PC-9 (cell line): ENCODE data around the gene GBGT1. TPM values are rescaled to one million over a fixed set of nuclear protein-coding genes. Genes with fewer than 3 reads are reported as not detected.
A peak's percentile ranks its signal among the peaks of the same experiment; 100 is the strongest.

Experiments
- BruUV-seq: library from RNA; stranded (reverse); fragments of 400-500 nt; replicated peaks from 2 replicates; lab custom pipeline; 2021; lab: Mats Ljungman, UMichigan
- CTCF ChIA-PET: fragments of 300-600 bp; sonication (Branson Sonifier 250); formaldehyde crosslinking; loops from one replicate; lab custom pipeline; 2022; ENCODE audit warnings: antibody characterized with exemption; lab: Charles Lee
- POLR2A ChIA-PET: fragments of 300-600 bp; sonication (Branson Sonifier 250); formaldehyde crosslinking; loops from one replicate; lab custom pipeline; 2022; ENCODE audit warnings: antibody characterized with exemption; ENCODE audit not compliant: unreplicated experiment; lab: Charles Lee
- DNase-seq, 2 experiments: peaks; one replicate each; pipeline versions ENCODE4 v3.0.0 to v3.0.0-alpha.2; 2015 to 2022; ENCODE audit warnings: mixed read lengths in 1 of 2
- H2AFZ ChIP-seq: fragments of 200-600 bp; sonication (generic); 2 replicates; pipeline ENCODE4 v1.8.1; 2017; ENCODE audit warnings: antibody characterized with exemption
- H3F3A ChIP-seq: fragments of 200-600 bp; sonication (generic); 2 replicates; pipeline ENCODE4 v1.8.1; 2017; ENCODE audit warnings: antibody characterized with exemption, mild to moderate bottlenecking, low read depth; ENCODE audit not compliant: insufficient read depth
- H3K27ac ChIP-seq: fragments of 200-600 bp; sonication (generic); 2 replicates; pipeline ENCODE4 v1.6.1; 2016; ENCODE audit warnings: mixed run types
- H3K27me3 ChIP-seq: fragments of 200-600 bp; sonication (generic); 2 replicates; pipeline ENCODE4 v1.6.1; 2016; ENCODE audit warnings: low read depth, mixed run types; ENCODE audit not compliant: insufficient read depth
- H3K36me3 ChIP-seq: fragments of 200-600 bp; sonication (generic); 2 replicates; pipeline ENCODE4 v1.6.1; 2016; ENCODE audit warnings: low read depth, mixed run types
- H3K4me1 ChIP-seq: fragments of 200-600 bp; sonication (generic); replicated peaks from 2 replicates; pipeline ENCODE4 v1.6.1; 2016; ENCODE audit warnings: mixed run types; ENCODE audit not compliant: insufficient read depth
- H3K4me2 ChIP-seq: fragments of 200-600 bp; sonication (generic); 2 replicates; pipeline ENCODE4 v1.6.1; 2017; ENCODE audit warnings: mixed run types
- H3K4me3 ChIP-seq: fragments of 200-600 bp; sonication (generic); 2 replicates; pipeline ENCODE4 v1.6.1; 2016; ENCODE audit warnings: mixed run types
- H3K79me2 ChIP-seq: fragments of 200-600 bp; sonication (generic); 2 replicates; pipeline ENCODE4 v1.6.1; 2017; ENCODE audit warnings: low read depth, mixed run types
- H3K9me2 ChIP-seq: fragments of 200-600 bp; sonication (generic); 2 replicates; pipeline ENCODE4 v1.8.1; 2017; ENCODE audit warnings: mild to moderate bottlenecking; ENCODE audit not compliant: insufficient read depth
- H3K9me3 ChIP-seq: fragments of 200-600 bp; sonication (generic); 2 replicates; pipeline ENCODE4 v1.8.1; 2016; ENCODE audit warnings: low read depth; ENCODE audit not compliant: insufficient read depth
- H4K20me1 ChIP-seq: fragments of 200-600 bp; sonication (generic); 2 replicates; pipeline ENCODE4 v1.8.1; 2017; ENCODE audit not compliant: insufficient read depth
- CTCF ChIP-seq: fragments of 200-600 bp; sonication (generic); conservative IDR thresholded peaks from 2 replicates; pipeline ENCODE4 v1.6.1; 2017; ENCODE audit warnings: mixed run types, antibody characterized with exemption, mild to moderate bottlenecking, moderate library complexity
- EZH2 ChIP-seq: fragments of 200-600 bp; sonication (generic); IDR thresholded peaks from 2 replicates; pipeline ENCODE4 v1.8.0; 2017; ENCODE audit warnings: antibody characterized with exemption, low read depth
- intact Hi-C: fragments of 100-400 bp; cut with micrococcal nuclease; formaldehyde crosslinking; loops from one replicate; pipeline ENCODE4 v1.10.0; 2022; ENCODE audit not compliant: unreplicated experiment
- total RNA-seq: library from RNA; stranded (reverse); gene quantifications from 2 replicates; pipeline ENCODE4 v1.2.3, GENCODE V29; 2021

Gene GBGT1
- total RNA-seq, 1 experiment from 2014 or later: 1.2 TPM

- POLR2A ChIA-PET: interaction anchor here (0.5 kb wide), 1 partner anchor 30 kb away, joined by 27 read pairs; no protein-coding TSS in a partner anchor
- TSS peak; percentile 25 for BruUV-seq
- no peaks in the 10 kb centered on the region for H3K79me2 ChIP-seq
- intact Hi-C loops: no loop called here
- peaks cover 19% of the 10 kb centered on the region; the same call in 1 of the 2 replicates for H3F3A ChIP-seq
- no peak overlapping the region for H3K4me2 ChIP-seq
- H3K27ac ChIP-seq: no peak overlapping the region
- H3K9me2 ChIP-seq: no peaks in the 10 kb centered on the region
- H3K27me3 ChIP-seq: no peaks in the 10 kb centered on the region
- H4K20me1 ChIP-seq: peaks cover 36% of the 10 kb centered on the region
- DNase-seq: no peak
- H3K4me1 ChIP-seq: peaks cover 21% of the 10 kb centered on the region
- H2AFZ ChIP-seq: no peak overlapping the region
- no peak overlapping the region for H3K4me3 ChIP-seq
- no peaks in the 10 kb centered on the region for H3K36me3 ChIP-seq
- CTCF ChIA-PET: interaction anchor here (0.8 kb wide), 1 partner anchor 25 kb away, joined by 5 read pairs; no protein-coding TSS in a partner anchor
- TF ChIP-seq EZH2 (no peak), CTCF (no peak)
- no peaks in the 10 kb centered on the region for H3K9me3 ChIP-seq
These were observed 44.4 kb downstream of the GBGT1 start for GRCh38 chr9:133119103-133119845.

- TF ChIP-seq CTCF (no peak), EZH2 (no peak)
- H3K27ac ChIP-seq: no peak overlapping the region
- no peak overlapping the region for H3K4me3 ChIP-seq
- H2AFZ ChIP-seq: no peak overlapping the region
- no peaks in the 10 kb centered on the region for H3K79me2 ChIP-seq
- no TSS peak for BruUV-seq
- H3K36me3 ChIP-seq: no peaks in the 10 kb centered on the region
- no peak overlapping the region for H3K4me2 ChIP-seq
- DNase-seq: no peak
- POLR2A ChIA-PET: interaction anchor here (0.5 kb wide), 1 partner anchor 30 kb away, joined by 27 read pairs; no protein-coding TSS in a partner anchor
- CTCF ChIA-PET: interaction anchor here (0.6 to 0.8 kb wide), 2 partner anchors 21 to 26 kb away, joined by 3 to 5 read pairs; no protein-coding TSS in a partner anchor
- intact Hi-C loops: no loop called here
- peaks cover 22% of the 10 kb centered on the region; the same call in 1 of the 2 replicates for H3F3A ChIP-seq
- H3K9me2 ChIP-seq: no peaks in the 10 kb centered on the region
- no peaks in the 10 kb centered on the region for H3K27me3 ChIP-seq
- no peaks in the 10 kb centered on the region for H3K9me3 ChIP-seq
- peaks cover 25% of the 10 kb centered on the region for H3K4me1 ChIP-seq
- peaks cover 43% of the 10 kb centered on the region for H4K20me1 ChIP-seq
These were observed 45.1 kb downstream of the GBGT1 start for GRCh38 chr9:133118568-133118967.

- Histone ChIP-seq H3K9me2 (no peaks in the 10 kb centered on the region), H4K20me1 (peaks cover 47% of the 10 kb centered on the region), H3K4me1 (peaks cover 25% of the 10 kb centered on the region), H3K4me3 (no peak overlapping the region), H3K27me3 (no peaks in the 10 kb centered on the region), H3K4me2 (no peak overlapping the region), H3F3A (peaks cover 22% of the 10 kb centered on the region; the same call in 1 of the 2 replicates), H3K36me3 (no peaks in the 10 kb centered on the region), H3K9me3 (no peaks in the 10 kb centered on the region), H3K27ac (no peak overlapping the region), H2AFZ (no peak overlapping the region), H3K79me2 (no peaks in the 10 kb centered on the region)
- intact Hi-C loops: no loop called here
- no TSS peak for BruUV-seq
- TF ChIP-seq EZH2: no peak
- no peak for TF ChIP-seq CTCF
- DNase-seq: no peak
- ChIA-PET POLR2A (no interaction called here), CTCF (interaction anchor here (0.6 to 0.8 kb wide), 2 partner anchors 22 to 26 kb away, joined by 3 to 5 read pairs; no protein-coding TSS in a partner anchor)
These were observed 45.6 kb downstream of the GBGT1 start for GRCh38 chr9:133118179-133118520.
